A549 (cell line): ENCODE results near the gene GPAM. TPM values are rescaled to one million over a fixed set of nuclear protein-coding genes. Genes with fewer than 3 reads are reported as not detected.

Source experiments
- ATAC-seq, 2 experiments: fragments of 200-7000 bp in 1 of 2; fragments of >200 bp in 1 of 2; cut with Nextera tagmentation in 1 of 2; cut with Tn5 transposase in 1 of 2; 3 replicates each; pipeline versions ENCODE4 v1.8.0 to v1.9.1; 2018 to 2020; ENCODE audit warnings: mild to moderate bottlenecking in 1 of 2, moderate library complexity in 1 of 2
- CTCF ChIA-PET: fragments of 300-600 bp; sonication (Branson Sonifier 250); formaldehyde crosslinking; extraction: SDS; loops from one replicate; lab custom pipeline; 2021; ENCODE audit warnings: antibody characterized with exemption, inconsistent platforms; lab: Yijun Ruan, JAX
- POLR2A ChIA-PET: fragments of 350-600 bp; formaldehyde crosslinking; extraction: SDS; loops from one replicate; lab custom pipeline; 2021; ENCODE audit warnings: antibody characterized with exemption, inconsistent platforms; lab: Yijun Ruan, JAX
- DNase-seq, 2 experiments: peaks; one replicate each; pipeline versions ENCODE4 v3.0.0 to v3.0.0-alpha.2; 2011 to 2016; ENCODE audit warnings: low read depth in 1 of 2, low spot score in 1 of 2
- FAIRE-seq: peaks from 2 replicates; lab custom pipeline; 2011; peaks lifted over from hg19 to GRCh38; lab: Jason Lieb, UNC
- H3K27ac ChIP-seq, 2 experiments: fragments of >200 bp; sonication (Bioruptor Twin); formaldehyde crosslinking; 3 replicates each; pipeline ENCODE4 v1.5.1; 2016 to 2017
- H3K4me1 ChIP-seq: fragments of >200 bp; sonication (Bioruptor Twin); formaldehyde crosslinking; 3 replicates; pipeline ENCODE4 v1.6.1; 2016
- H3K4me2 ChIP-seq: fragments of >200 bp; sonication (Bioruptor Twin); formaldehyde crosslinking; 3 replicates; pipeline ENCODE4 v1.6.1; 2016
- H3K4me3 ChIP-seq: fragments of >200 bp; sonication (Bioruptor Twin); formaldehyde crosslinking; 3 replicates; pipeline ENCODE4 v1.5.1; 2016
- H3K9me3 ChIP-seq: fragments of >200 bp; sonication (Bioruptor Twin); formaldehyde crosslinking; 3 replicates; pipeline ENCODE4 v1.6.1; 2016
- BHLHE40 ChIP-seq: IDR thresholded peaks from 2 replicates; pipeline ENCODE4 v1.6.1; 2012; ENCODE audit warnings: low read depth, low read length, inconsistent platforms
- EHF ChIP-seq: fragments of 250-450 bp; sonication (Bioruptor Pico); IDR thresholded peaks from 2 replicates; pipeline ENCODE4 v1.5.0; 2020; ENCODE audit warnings: mild to moderate bottlenecking
- EP300 ChIP-seq, 2 experiments: fragments of >200 bp; sonication (Bioruptor Twin); formaldehyde crosslinking; IDR thresholded peaks; 2 replicates in 1 of 2; 3 replicates in 1 of 2; pipeline ENCODE4 v1.6.1; 2016 to 2017
- FOXS1 ChIP-seq: fragments of 250-450 bp; sonication (Bioruptor Pico); IDR thresholded peaks from 2 replicates; pipeline ENCODE4 v1.5.0; 2020; ENCODE audit warnings: mild to moderate bottlenecking, moderate library complexity
- HDAC2 ChIP-seq: fragments of 200-600 bp; sonication (generic); IDR thresholded peaks from 2 replicates; pipeline ENCODE4 v1.6.1; 2016
- HEYL ChIP-seq: fragments of 250-450 bp; sonication (Bioruptor Pico); IDR thresholded peaks from 2 replicates; pipeline ENCODE4 v1.8.0; 2021; ENCODE audit warnings: mild to moderate bottlenecking, moderate library complexity
- JUN ChIP-seq, 2 experiments: fragments of >200 bp; sonication (Bioruptor Twin); formaldehyde crosslinking; IDR thresholded peaks; 2 replicates in 1 of 2; 3 replicates in 1 of 2; pipeline ENCODE4 v1.6.1; 2016 to 2017
- KDM5A ChIP-seq: fragments of 200-600 bp; sonication (generic); IDR thresholded peaks from 2 replicates; pipeline ENCODE4 v1.6.1; 2016; ENCODE audit warnings: antibody characterized with exemption, mild to moderate bottlenecking
- MYC ChIP-seq: IDR thresholded peaks from 2 replicates; pipeline ENCODE4 v1.6.1; 2012; ENCODE audit warnings: mild to moderate bottlenecking, inconsistent platforms, low read length, improper control_type of control experiment, borderline replicate concordance
- NR3C1 ChIP-seq: fragments of >200 bp; sonication (Bioruptor Twin); formaldehyde crosslinking; IDR thresholded peaks from 3 replicates; pipeline ENCODE4 v1.6.1; 2017
- RAD21 ChIP-seq, 2 experiments: fragments of >200 bp in 1 of 2; sonication (Bioruptor Twin) in 1 of 2; formaldehyde crosslinking in 1 of 2; IDR thresholded peaks in 1 of 2; conservative IDR thresholded peaks in 1 of 2; 2 replicates in 1 of 2; 3 replicates in 1 of 2; pipeline ENCODE4 v1.6.1; 2012 to 2018; ENCODE audit warnings: inconsistent platforms in 1 of 2
- RNF2 ChIP-seq: fragments of 200-600 bp; sonication (generic); IDR thresholded peaks from 2 replicates; pipeline ENCODE4 v1.6.1; 2016; ENCODE audit warnings: low read depth, mild to moderate bottlenecking, antibody characterized with exemption, moderate library complexity, borderline replicate concordance
- SMC3 ChIP-seq: fragments of >200 bp; sonication (Bioruptor Twin); formaldehyde crosslinking; IDR thresholded peaks from 3 replicates; pipeline ENCODE4 v1.6.1; 2018; ENCODE audit warnings: inconsistent platforms
- WGBS: methylation state at CpG from one replicate; pipeline ENCODE4 v1.1.6; 2017; ENCODE audit errors: missing lambda C conversion rate; 5-methylcytosine and 5-hydroxymethylcytosine counted together
- polyA plus RNA-seq, 4 experiments: library from polyadenylated mRNA; depleted of rRNA in 3 of 4; stranded (reverse); fragments of >200 nt; fragmentation: RNase III in 1 of 4; extraction: RNeasy Plus Mini Kit Qiagen cat#74134 plus additional on column Dnase treatment in 1 of 4; gene quantifications; 2 replicates in 3 of 4; 3 replicates in 1 of 4; pipeline ENCODE4 v1.2.3, GENCODE V29; 2011 to 2017
- TF ChIP-seq, protein P1 (sequence below): fragments of 250-450 bp; sonication (Bioruptor Pico); IDR thresholded peaks from 2 replicates; pipeline ENCODE4 v1.5.0; 2021; ENCODE audit warnings: mild to moderate bottlenecking, moderate library complexity, borderline replicate concordance
- TF ChIP-seq, protein P2 (sequence below): IDR thresholded peaks from 2 replicates; pipeline ENCODE4 v1.6.1; 2012
- TF ChIP-seq, protein P3 (sequence below): fragments of >200 bp; sonication (Bioruptor Twin); formaldehyde crosslinking; IDR thresholded peaks from 3 replicates; pipeline ENCODE4 v1.5.1; 2016
- TF ChIP-seq, protein P4 (sequence below): IDR thresholded peaks from 2 replicates; pipeline ENCODE4 v1.6.1; 2012; ENCODE audit warnings: low read depth, borderline replicate concordance
- TF ChIP-seq, protein P5 (sequence below): fragments of 150-350 bp; IDR thresholded peaks from 2 replicates; pipeline ENCODE4 v1.6.1; 2014; ENCODE audit warnings: low read depth, mild to moderate bottlenecking, low read length

The GPAM gene
- polyA plus RNA-seq, 2 of the 4 experiments (the other 2 are of a cell fraction): 5.7 to 13.3 TPM

- CTCF ChIA-PET: no interaction called here
- no peak overlapping the region for H3K4me3 ChIP-seq
- H3K9me3 ChIP-seq: no peaks in the 10 kb centered on the region
- H3K4me1 ChIP-seq: no peaks in the 10 kb centered on the region
- ATAC-seq (no peak), FAIRE-seq (no peak), DNase-seq (no peak)
- no peak overlapping the region for H3K4me2 ChIP-seq
- 52% methylated on average over 2 of the region's 2 CpGs for WGBS
- TF ChIP-seq HEYL (CRISPR knock-in tag) (no peak), KDM5A (no peak), SMC3 (no peak), EHF (no peak), MYC (no peak), RNF2 (no peak), FOXS1 (CRISPR knock-in tag) (no peak), EP300 (IDR thresholded peaks at IDR 0.05) (no peak)
- TF ChIP-seq, protein P1, sequence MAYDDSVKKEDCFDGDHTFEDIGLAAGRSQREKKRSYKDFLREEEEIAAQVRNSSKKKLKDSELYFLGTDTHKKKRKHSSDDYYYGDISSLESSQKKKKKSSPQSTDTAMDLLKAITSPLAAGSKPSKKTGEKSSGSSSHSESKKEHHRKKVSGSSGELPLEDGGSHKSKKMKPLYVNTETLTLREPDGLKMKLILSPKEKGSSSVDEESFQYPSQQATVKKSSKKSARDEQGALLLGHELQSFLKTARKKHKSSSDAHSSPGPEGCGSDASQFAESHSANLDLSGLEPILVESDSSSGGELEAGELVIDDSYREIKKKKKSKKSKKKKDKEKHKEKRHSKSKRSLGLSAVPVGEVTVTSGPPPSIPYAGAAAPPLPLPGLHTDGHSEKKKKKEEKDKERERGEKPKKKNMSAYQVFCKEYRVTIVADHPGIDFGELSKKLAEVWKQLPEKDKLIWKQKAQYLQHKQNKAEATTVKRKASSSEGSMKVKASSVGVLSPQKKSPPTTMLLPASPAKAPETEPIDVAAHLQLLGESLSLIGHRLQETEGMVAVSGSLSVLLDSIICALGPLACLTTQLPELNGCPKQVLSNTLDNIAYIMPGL (CRISPR knock-in tag): no peak
- TF ChIP-seq, all 56 proteins: peak for 0
- POLR2A ChIA-PET: no interaction called here
- no peak overlapping the region for H3K27ac ChIP-seq
Measured at GRCh38 chr10:112216151-112216550, 32.6 kb upstream of the GPAM start.

DNA sequence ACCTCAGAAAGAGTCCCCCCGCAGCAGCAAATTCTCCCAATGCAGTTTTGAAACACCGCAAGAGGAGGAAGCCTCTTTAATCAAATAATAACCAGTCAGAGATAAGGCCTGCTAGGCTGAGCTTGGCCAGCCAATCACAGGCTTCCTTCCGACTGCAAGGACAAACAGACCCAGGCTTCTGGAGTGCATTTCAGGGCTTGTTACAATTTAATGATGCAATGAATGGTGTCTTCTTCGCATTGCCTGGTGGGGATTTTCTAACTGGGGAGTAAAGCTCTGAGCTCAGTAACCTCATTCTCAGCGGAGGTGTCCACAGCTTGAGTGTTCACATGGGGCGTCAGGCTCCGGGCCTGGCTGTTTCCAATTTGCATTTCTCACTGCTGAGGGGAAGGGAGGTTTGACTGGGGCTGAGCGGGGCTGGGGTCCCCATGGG is 31.8 kb upstream of the GPAM start:
- 38% methylated on average over 7 of the region's 8 CpGs for WGBS
- ATAC-seq: no peak
- H3K4me3 ChIP-seq: no peak overlapping the region
- H3K27ac ChIP-seq: no peak overlapping the region
- FAIRE-seq: no peak
- H3K4me1 ChIP-seq: no peaks in the 10 kb centered on the region
- no peak overlapping the region for H3K4me2 ChIP-seq
- ChIA-PET POLR2A (no interaction called here), CTCF (interaction anchor here (1.0 kb wide), 1 partner anchor 21 kb away, joined by 4 read pairs; no protein-coding TSS in a partner anchor)
- TF ChIP-seq, protein P2, sequence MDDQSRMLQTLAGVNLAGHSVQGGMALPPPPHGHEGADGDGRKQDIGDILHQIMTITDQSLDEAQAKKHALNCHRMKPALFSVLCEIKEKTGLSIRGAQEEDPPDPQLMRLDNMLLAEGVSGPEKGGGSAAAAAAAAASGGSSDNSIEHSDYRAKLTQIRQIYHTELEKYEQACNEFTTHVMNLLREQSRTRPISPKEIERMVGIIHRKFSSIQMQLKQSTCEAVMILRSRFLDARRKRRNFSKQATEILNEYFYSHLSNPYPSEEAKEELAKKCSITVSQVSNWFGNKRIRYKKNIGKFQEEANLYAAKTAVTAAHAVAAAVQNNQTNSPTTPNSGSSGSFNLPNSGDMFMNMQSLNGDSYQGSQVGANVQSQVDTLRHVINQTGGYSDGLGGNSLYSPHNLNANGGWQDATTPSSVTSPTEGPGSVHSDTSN: no peak
- no peak for TF ChIP-seq JUN (IDR thresholded peaks at IDR 0.05)
- TF ChIP-seq, protein P3, sequence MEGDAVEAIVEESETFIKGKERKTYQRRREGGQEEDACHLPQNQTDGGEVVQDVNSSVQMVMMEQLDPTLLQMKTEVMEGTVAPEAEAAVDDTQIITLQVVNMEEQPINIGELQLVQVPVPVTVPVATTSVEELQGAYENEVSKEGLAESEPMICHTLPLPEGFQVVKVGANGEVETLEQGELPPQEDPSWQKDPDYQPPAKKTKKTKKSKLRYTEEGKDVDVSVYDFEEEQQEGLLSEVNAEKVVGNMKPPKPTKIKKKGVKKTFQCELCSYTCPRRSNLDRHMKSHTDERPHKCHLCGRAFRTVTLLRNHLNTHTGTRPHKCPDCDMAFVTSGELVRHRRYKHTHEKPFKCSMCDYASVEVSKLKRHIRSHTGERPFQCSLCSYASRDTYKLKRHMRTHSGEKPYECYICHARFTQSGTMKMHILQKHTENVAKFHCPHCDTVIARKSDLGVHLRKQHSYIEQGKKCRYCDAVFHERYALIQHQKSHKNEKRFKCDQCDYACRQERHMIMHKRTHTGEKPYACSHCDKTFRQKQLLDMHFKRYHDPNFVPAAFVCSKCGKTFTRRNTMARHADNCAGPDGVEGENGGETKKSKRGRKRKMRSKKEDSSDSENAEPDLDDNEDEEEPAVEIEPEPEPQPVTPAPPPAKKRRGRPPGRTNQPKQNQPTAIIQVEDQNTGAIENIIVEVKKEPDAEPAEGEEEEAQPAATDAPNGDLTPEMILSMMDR: no peak
- no peak for TF ChIP-seq HDAC2
- H3K9me3 ChIP-seq: no peaks in the 10 kb centered on the region
- DNase-seq: no peak

GRCh38 chr10:112214298-112214926 is 30.8 kb upstream of the GPAM start:
- no peak overlapping the region for H3K27ac ChIP-seq
- POLR2A ChIA-PET: no interaction called here
- CTCF ChIA-PET: interaction anchor here (0.5 to 1.0 kb wide), 2 partner anchors 20 to 1949 kb away, joined by 4 read pairs; no protein-coding TSS in a partner anchor
- WGBS: 18% methylated on average over 8 of the region's 8 CpGs
- ATAC-seq (no peak), FAIRE-seq (no peak), DNase-seq (no peak)
- TF ChIP-seq, protein P4, sequence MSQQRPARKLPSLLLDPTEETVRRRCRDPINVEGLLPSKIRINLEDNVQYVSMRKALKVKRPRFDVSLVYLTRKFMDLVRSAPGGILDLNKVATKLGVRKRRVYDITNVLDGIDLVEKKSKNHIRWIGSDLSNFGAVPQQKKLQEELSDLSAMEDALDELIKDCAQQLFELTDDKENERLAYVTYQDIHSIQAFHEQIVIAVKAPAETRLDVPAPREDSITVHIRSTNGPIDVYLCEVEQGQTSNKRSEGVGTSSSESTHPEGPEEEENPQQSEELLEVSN: no peak
- TF ChIP-seq, protein P5, sequence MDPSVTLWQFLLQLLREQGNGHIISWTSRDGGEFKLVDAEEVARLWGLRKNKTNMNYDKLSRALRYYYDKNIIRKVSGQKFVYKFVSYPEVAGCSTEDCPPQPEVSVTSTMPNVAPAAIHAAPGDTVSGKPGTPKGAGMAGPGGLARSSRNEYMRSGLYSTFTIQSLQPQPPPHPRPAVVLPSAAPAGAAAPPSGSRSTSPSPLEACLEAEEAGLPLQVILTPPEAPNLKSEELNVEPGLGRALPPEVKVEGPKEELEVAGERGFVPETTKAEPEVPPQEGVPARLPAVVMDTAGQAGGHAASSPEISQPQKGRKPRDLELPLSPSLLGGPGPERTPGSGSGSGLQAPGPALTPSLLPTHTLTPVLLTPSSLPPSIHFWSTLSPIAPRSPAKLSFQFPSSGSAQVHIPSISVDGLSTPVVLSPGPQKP: no peak
- TF ChIP-seq BHLHE40 (no peak), JUN (IDR thresholded peaks at IDR 0.05) (no peak), RAD21 (conservative IDR thresholded peaks at IDR 0.05 in 1 of 2, IDR thresholded peaks at IDR 0.05 in 1 of 2) (no peak), NR3C1 (no peak)
- no peaks in the 10 kb centered on the region for H3K9me3 ChIP-seq
- no peak overlapping the region for H3K4me2 ChIP-seq
- no peak overlapping the region for H3K4me3 ChIP-seq
- no peaks in the 10 kb centered on the region for H3K4me1 ChIP-seq
